Activated T-cell treated with anti-CD3 and anti-CD28 coated beads, Interleukin-2, amount 50 U/mL, for 24 hours (primary cell): ENCODE data around the gene DCK.

ENCODE experiments used
- DNase-seq: peaks from one replicate; pipeline ENCODE4 v3.0.0-alpha.2; 2020
- H3K27ac Mint-ChIP-seq: 2 replicates; pipeline ENCODE4 v1.8.0; 2020; ENCODE audit warnings: mild to moderate bottlenecking, mixed read lengths
- H3K27me3 Mint-ChIP-seq: 2 replicates; pipeline ENCODE4 v1.8.0; 2020; ENCODE audit warnings: mixed read lengths
- H3K36me3 Mint-ChIP-seq: 2 replicates; pipeline ENCODE4 v1.8.0; 2020; ENCODE audit warnings: low read depth, mixed read lengths
- H3K4me1 Mint-ChIP-seq: 2 replicates; pipeline ENCODE4 v1.8.0; 2020; ENCODE audit warnings: low read depth, mixed read lengths
- H3K4me3 Mint-ChIP-seq: 2 replicates; pipeline ENCODE4 v1.8.0; 2020; ENCODE audit warnings: mild to moderate bottlenecking, moderate library complexity, mixed read lengths
- H3K9me3 Mint-ChIP-seq: 2 replicates; pipeline ENCODE4 v1.8.0; 2020; ENCODE audit warnings: mixed read lengths

The DCK gene

GRCh38 chr4:71062436-71062835 lies 69.0 kb downstream of the DCK start:
- Mint-ChIP-seq H3K9me3 (no peaks in the 10 kb centered on the region), H3K4me3 (no peak overlapping the region), H3K4me1 (no peaks in the 10 kb centered on the region), H3K27ac (no peak overlapping the region), H3K27me3 (no peaks in the 10 kb centered on the region), H3K36me3 (no peaks in the 10 kb centered on the region)
- no peak for DNase-seq

GRCh38 chr4:71063711-71064110 lies 70.3 kb downstream of the DCK start:
- H3K27me3 Mint-ChIP-seq, result no peaks in the 10 kb centered on the region
- no peak overlapping the region for H3K27ac Mint-ChIP-seq
- H3K4me1 Mint-ChIP-seq, result no peaks in the 10 kb centered on the region
- no peak overlapping the region for H3K4me3 Mint-ChIP-seq
- DNase-seq, result no peak
- no peaks in the 10 kb centered on the region for H3K36me3 Mint-ChIP-seq
- H3K9me3 Mint-ChIP-seq, result no peaks in the 10 kb centered on the region

DNA sequence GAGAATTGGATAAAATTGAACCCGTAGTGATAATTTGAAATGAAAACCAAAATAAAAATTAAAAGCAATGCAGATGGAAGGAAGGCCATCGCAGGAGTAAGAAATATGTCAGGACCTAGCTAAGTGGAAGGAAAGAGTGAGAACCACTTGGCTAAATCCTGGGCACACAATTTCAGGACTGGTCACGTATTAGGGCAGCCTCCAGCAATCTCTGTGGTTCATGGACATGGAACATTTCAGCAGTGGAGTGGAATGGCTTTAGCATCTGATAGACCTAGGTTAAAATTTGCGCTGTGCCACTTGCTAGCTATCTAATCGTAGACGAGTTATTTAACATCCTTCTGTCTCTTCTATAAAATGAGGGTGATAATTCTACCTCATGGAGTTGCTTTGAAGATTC lies 71.1 kb downstream of the DCK start:
- H3K4me1 Mint-ChIP-seq, result no peaks in the 10 kb centered on the region
- no peak for DNase-seq
- H3K4me3 Mint-ChIP-seq, result no peak overlapping the region
- H3K9me3 Mint-ChIP-seq, result no peaks in the 10 kb centered on the region
- H3K36me3 Mint-ChIP-seq, result no peaks in the 10 kb centered on the region
- H3K27ac Mint-ChIP-seq, result no peak overlapping the region
- no peaks in the 10 kb centered on the region for H3K27me3 Mint-ChIP-seq

- Mint-ChIP-seq H3K27ac (no peak overlapping the region), H3K27me3 (no peaks in the 10 kb centered on the region), H3K36me3 (no peaks in the 10 kb centered on the region), H3K4me1 (no peaks in the 10 kb centered on the region), H3K4me3 (no peak overlapping the region), H3K9me3 (no peaks in the 10 kb centered on the region)
- no peak for DNase-seq
These were observed 72.6 kb downstream of the DCK start for GRCh38 chr4:71065991-71066510.

- Mint-ChIP-seq H3K27ac (no peak overlapping the region), H3K9me3 (no peaks in the 10 kb centered on the region), H3K4me1 (no peaks in the 10 kb centered on the region), H3K27me3 (no peaks in the 10 kb centered on the region), H3K4me3 (no peak overlapping the region), H3K36me3 (no peaks in the 10 kb centered on the region)
- no peak for DNase-seq
These were observed 73.6 kb downstream of the DCK start for GRCh38 chr4:71066737-71067716.

GRCh38 chr4:71069063-71069462 lies 75.6 kb downstream of the DCK start:
- Mint-ChIP-seq H3K27ac (no peak overlapping the region), H3K27me3 (peaks cover 4% of the 10 kb centered on the region)

DNA sequence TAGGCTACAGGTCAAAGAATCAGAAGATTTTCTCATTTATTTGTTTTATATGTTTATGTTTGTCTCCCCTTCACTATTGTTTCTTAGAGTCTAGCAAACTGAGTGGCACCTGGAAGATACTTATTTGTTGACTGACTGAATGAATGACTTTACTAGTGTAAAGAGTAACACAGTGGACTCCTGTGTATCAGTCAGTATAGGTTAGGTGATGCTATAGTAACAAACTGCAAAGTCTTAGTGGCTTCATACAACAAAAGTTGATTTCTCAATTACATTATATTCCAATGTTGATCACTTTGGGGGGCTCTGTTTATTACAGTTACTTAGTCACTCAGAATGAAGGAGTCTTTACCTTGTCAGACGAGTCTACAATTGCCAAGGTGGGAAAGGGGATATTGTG lies 76.6 kb downstream of the DCK start:
- no peak overlapping the region for H3K4me3 Mint-ChIP-seq
- H3K36me3 Mint-ChIP-seq, result no peaks in the 10 kb centered on the region
- DNase-seq, result no peak
- peaks cover 12% of the 10 kb centered on the region for H3K27me3 Mint-ChIP-seq
- H3K27ac Mint-ChIP-seq, result no peak overlapping the region
- H3K9me3 Mint-ChIP-seq, result no peaks in the 10 kb centered on the region
- peaks cover 2% of the 10 kb centered on the region for H3K4me1 Mint-ChIP-seq

More at GRCh38 chr4:71069063-71069462, 75.6 kb downstream of the DCK start:
- H3K4me3 Mint-ChIP-seq, result no peak overlapping the region
- DNase-seq, result no peak
- H3K9me3 Mint-ChIP-seq, result no peaks in the 10 kb centered on the region
- no peaks in the 10 kb centered on the region for H3K36me3 Mint-ChIP-seq
- H3K4me1 Mint-ChIP-seq, result no peaks in the 10 kb centered on the region

DNA sequence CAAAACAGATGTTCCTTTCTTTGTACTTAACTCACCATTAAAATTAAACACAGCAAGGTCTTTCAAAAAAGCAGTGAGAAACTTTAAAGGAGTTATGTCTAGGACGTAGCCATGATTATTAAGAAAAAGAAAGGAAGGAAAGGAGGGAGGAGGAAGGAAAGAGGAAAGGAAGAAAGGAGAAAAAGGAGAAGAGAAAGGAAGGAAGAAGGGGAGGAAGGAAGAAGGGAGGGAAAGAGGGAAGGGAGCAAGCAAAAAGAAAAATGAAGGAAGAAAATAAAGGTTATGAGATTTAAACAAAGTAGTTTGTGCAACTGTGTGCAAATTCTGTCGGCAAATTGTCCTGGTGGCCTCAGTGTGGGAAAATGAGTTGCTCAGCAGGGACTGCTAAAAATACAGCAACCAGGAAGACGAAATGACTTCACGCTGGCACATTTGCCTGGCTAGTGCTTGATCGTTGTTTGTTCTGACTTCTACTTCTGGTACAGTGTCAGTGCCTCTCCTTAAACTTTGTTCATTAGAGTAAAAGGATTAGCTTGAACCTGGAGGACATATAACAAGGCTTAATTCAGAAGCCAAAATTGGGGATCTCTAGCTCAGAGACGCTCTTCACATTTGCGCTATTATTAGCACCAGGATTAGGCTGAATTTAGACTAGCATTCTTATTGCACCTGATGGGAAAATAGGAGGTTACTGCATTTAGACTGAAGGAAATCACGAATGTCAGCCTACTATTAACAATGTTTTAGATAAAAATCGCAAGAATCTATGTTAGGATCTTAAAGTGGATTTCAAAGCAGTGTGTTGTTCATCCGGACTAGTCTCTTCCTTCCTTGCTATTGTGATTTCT lies 81.2 kb downstream of the DCK start:
- H3K27me3 Mint-ChIP-seq, result peaks cover 18% of the 10 kb centered on the region
- H3K36me3 Mint-ChIP-seq, result no peaks in the 10 kb centered on the region
- H3K4me1 Mint-ChIP-seq, result peaks cover 2% of the 10 kb centered on the region
- H3K4me3 Mint-ChIP-seq, result no peak overlapping the region
- DNase-seq, result no peak
- no peaks in the 10 kb centered on the region for H3K9me3 Mint-ChIP-seq
- no peak overlapping the region for H3K27ac Mint-ChIP-seq
